NT2/D1 (cell line): ENCODE results near the gene ITSN2.

Experiments
- SUZ12 ChIP-seq: IDR thresholded peaks from 2 replicates; pipeline ENCODE4 v1.6.1; 2011; ENCODE audit not compliant: insufficient read length, insufficient read depth; ENCODE audit errors: extremely low read depth
- YY1 ChIP-seq: IDR thresholded peaks from 2 replicates; pipeline ENCODE4 v1.6.1; 2011; ENCODE audit not compliant: insufficient read length, insufficient read depth
- ZNF274 ChIP-seq: IDR thresholded peaks from 2 replicates; pipeline ENCODE4 v1.6.1; 2011; ENCODE audit warnings: mild to moderate bottlenecking, low read depth, low read length

- no peak for TF ChIP-seq ZNF274
- TF ChIP-seq YY1: no peak
- TF ChIP-seq SUZ12: no peak
These were observed 17.0 kb downstream of the ITSN2 start for GRCh38 chr2:24343225-24343882.
